GM11168 (cell line): ENCODE data around the gene ITGAX.

ENCODE experiments used
- in situ Hi-C: fragments of 300-500 bp; cut with MboI; formaldehyde crosslinking; loops from one replicate; pipeline ENCODE4 v1.12.0; 2022; ENCODE audit warnings: low sequenced_read_pairs; ENCODE audit not compliant: unreplicated experiment

ITGAX gene

DNA sequence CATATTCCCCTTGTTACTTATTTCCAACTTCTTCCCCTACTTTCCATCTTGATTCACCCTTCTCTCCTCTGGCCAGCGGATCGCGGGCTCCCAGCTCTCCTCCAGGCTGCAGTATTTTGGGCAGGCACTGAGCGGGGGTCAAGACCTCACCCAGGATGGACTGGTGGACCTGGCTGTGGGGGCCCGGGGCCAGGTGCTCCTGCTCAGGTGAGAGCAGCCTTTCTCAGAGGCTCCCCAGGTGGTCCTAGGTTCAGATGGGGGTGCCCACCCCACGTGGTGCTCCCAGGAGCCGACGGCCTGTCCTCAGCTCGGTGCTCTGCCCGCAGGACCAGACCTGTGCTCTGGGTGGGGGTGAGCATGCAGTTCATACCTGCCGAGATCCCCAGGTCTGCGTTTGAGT is 16.0 kb downstream of the ITGAX start:
- in situ Hi-C loops: no loop called here

GRCh38 chr16:31371619-31372484 is 16.9 kb downstream of the ITGAX start:
- in situ Hi-C loops: no loop called here

DNA sequence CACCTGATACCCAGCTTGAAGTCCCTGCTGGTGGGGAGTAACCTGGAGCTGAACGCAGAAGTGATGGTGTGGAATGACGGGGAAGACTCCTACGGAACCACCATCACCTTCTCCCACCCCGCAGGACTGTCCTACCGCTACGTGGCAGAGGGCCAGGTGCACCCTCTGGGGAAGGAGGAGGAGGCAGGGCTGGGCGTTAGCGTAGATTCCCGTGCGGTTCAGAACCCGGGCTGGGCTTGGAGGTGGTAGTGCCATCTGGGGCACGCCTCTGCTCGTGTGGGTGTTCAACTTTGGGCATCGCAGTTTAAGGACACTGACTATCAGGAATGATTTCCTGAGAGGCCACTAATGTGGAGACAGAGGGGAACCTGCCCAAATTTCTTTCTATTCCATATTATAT is 18.3 kb downstream of the ITGAX start:
- in situ Hi-C loops: no loop called here

- in situ Hi-C loops: no loop called here
These were observed 20.3 kb downstream of the ITGAX start for GRCh38 chr16:31375231-31375630.

GRCh38 chr16:31376705-31377104 is 21.7 kb downstream of the ITGAX start:
- in situ Hi-C loops: no loop called here

- in situ Hi-C loops: no loop called here
These were observed 22.4 kb downstream of the ITGAX start for GRCh38 chr16:31377210-31377903.

DNA sequence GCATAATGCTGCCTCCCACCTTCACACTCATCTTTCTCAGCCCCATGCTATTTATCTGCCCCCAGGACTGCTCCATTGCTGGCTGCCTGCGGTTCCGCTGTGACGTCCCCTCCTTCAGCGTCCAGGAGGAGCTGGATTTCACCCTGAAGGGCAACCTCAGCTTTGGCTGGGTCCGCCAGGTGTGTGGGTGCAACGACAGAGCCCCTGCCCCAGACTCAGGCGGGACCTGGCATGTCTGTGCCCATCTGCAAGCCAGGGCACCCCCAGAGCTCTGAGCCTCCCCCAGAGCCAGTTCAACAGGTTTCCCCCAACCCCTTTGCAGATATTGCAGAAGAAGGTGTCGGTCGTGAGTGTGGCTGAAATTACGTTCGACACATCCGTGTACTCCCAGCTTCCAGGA is 25.2 kb downstream of the ITGAX start:
- in situ Hi-C loops: no loop called here

- in situ Hi-C loops: no loop called here
These were observed 27.6 kb downstream of the ITGAX start for GRCh38 chr16:31382485-31383161.

- in situ Hi-C loops: no loop called here
These were observed 30.7 kb downstream of the ITGAX start for GRCh38 chr16:31385680-31386079.

DNA sequence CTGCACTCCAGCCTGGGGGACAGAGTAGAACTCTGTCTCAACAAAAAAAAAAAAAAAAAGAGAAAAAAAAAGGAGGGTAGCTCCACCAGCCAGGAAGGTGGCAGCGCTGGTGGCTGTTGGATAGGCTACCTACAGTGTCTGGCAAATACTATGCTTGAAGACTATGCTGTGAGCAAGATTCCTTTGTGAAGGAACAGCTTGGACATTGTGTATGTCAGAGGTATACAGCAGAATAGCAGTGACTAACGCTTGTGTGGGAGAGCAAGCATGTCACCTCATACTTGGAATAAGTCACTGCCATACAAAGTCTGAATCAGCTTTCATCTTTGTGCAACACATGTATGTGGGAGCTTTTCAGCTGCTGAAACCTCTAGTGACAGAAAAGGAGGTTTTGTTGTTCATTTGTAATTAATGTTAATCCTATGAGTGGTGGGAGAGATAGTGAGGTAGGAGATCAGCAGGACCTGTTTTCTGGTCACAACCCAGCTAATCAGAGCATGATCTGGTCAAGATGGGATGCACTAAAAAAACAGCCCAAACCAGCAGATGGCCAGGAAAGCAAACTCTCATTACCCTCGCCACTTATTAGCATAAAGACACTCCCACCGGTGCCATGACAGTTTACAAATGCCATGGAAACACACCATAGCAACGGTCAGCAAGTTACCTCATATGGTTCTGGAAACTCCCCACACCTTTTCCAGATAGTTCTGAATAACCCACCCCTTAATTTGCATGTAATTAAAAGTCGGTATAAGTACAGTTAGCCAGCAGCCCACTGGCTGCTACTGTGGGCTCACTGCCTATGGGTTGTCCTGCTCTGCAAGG is 31.4 kb downstream of the ITGAX start:
- in situ Hi-C loops: no loop called here

- in situ Hi-C loops: no loop called here
These were observed 33.6 kb downstream of the ITGAX start for GRCh38 chr16:31388535-31388934.

- in situ Hi-C loops: no loop called here
These were observed 35.6 kb downstream of the ITGAX start for GRCh38 chr16:31390504-31391041.

- in situ Hi-C loops: no loop called here
These were observed 38.1 kb downstream of the ITGAX start, which contains the start of gene ITGAD for GRCh38 chr16:31393056-31393455. ITGAD (plus strand) TSS chr16:31393335; CDS start chr16:31393361, 26 bp downstream.

GRCh38 chr16:31395647-31396046 is 40.7 kb downstream of the ITGAX start:
- in situ Hi-C loops: no loop called here

DNA sequence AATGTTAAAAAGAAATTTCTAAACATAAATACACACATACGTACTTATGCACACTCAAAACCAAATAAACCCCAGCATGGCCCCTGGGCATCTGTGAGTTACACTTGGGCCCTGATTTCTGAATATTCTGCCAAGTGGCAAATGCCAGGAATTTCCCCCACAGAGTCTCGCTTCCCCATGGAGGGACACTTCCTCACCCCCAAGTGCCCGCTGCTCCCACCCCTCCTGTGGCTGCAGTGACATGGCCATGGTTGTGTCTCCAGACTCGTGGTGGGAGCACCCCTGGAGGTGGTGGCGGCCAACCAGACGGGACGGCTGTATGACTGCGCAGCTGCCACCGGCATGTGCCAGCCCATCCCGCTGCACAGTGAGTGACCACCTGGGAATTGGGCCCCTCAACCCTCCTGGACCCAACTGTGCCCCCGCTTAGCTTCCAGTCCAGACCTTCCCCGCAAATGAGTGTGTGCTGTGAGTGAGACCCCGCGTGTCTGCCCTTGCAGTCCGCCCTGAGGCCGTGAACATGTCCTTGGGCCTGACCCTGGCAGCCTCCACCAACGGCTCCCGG is 42.2 kb downstream of the ITGAX start:
- in situ Hi-C loops: no loop called here

- in situ Hi-C loops: no loop called here
These were observed 42.7 kb downstream of the ITGAX start for GRCh38 chr16:31397701-31398100.

DNA sequence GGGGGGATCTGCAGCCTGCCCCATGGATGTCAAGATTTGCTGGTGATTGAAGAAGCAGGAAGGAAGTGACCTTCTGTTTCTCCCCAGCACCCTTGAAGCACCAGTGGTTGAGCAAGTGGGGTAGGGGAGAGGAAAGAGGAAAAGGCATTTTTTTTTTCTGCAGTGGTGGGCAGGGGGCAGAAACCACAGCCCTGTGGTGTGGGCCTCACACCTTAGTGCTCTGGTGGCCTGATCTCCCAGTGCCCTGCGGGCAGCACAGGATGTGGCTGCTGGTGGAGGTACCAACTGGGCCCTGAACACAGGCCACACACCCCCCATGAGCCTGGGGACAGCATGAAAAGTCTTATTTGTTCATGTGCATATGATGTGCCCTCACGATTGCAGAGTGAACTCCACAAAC is 45.2 kb downstream of the ITGAX start:
- in situ Hi-C loops: no loop called here

DNA sequence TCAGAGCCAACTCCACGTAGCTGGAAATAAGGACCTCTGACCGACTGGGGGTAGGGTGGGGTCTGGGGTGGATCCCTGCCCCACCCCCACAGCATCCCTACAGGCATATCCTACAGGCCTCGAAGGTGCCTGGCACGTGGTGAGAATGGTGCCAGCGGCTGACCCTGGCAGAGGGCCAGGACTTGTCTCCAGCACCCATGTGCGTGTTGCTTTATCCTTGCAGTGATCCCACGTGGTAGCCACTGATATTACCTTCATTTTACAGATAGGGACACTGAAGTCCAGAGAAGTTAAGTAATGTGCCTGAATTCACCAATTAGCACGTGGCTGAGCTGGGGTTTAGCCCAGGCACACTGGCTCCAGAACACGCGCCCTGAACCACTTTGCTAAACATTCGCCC is 46.5 kb downstream of the ITGAX start:
- in situ Hi-C loops: no loop called here

DNA sequence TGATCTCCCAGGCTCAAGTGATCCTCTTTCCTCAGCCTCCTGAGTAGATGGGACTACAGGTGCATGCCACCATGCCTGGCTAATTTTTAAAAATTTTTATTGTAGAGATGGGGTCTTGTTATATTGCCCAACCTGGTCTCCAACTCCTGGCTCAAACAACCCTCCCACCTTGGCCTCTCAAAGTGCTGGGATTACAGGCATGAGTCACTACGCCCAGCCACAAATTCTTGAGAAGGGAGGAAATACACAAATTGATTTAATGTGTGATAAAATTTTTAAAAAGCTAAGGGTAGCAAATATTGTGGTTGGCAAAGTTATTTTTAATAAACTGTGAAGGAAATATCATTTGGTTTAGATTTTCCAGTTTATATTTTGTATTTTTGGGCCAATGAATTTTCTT is 47.7 kb downstream of the ITGAX start:
- in situ Hi-C loops: no loop called here
